Ammon's horn (tissue), 1 donor: ENCODE data around the gene KCNJ8.
A peak's percentile ranks its signal among the peaks of the same experiment; 100 is the strongest.
"Not testable (repeated sequence)": the region's sequence is repeated elsewhere in the genome, so short reads cannot be mapped to it uniquely, and the experiment has no call there.

Experiments
- DNase-seq: peaks from one replicate; pipeline ENCODE4 v3.0.0-alpha.2; 2016; ENCODE audit warnings: low spot score

Gene KCNJ8

GRCh38 chr12:21774358-21775132 lies at the start of gene KCNJ8:
KCNJ8 (minus strand) TSS chr12:21774706; CDS start chr12:21773616, 1,090 bp downstream.
- peak; percentile 66 for DNase-seq

- peak; percentile 46 for DNase-seq
Observed at GRCh38 chr12:21823581-21823980, 49.1 kb upstream of the KCNJ8 start.

- DNase-seq: no peak
Observed at GRCh38 chr12:21819678-21820077, 45.2 kb upstream of the KCNJ8 start.

GRCh38 chr12:21819236-21819635 lies 44.7 kb upstream of the KCNJ8 start:
- DNase-seq: no peak

- no peak for DNase-seq
Observed at GRCh38 chr12:21818627-21819026, 44.1 kb upstream of the KCNJ8 start.

- no peak for DNase-seq
Observed at GRCh38 chr12:21815306-21816062, 41.0 kb upstream of the KCNJ8 start.

GRCh38 chr12:21814814-21815213 lies 40.3 kb upstream of the KCNJ8 start:
- no peak for DNase-seq

GRCh38 chr12:21814327-21814726 lies 39.8 kb upstream of the KCNJ8 start:
- no peak for DNase-seq

GRCh38 chr12:21813751-21814150 lies 39.2 kb upstream of the KCNJ8 start:
- no peak for DNase-seq

- no peak for DNase-seq
Observed at GRCh38 chr12:21813125-21813524, 38.6 kb upstream of the KCNJ8 start.

- not testable (repeated sequence) for DNase-seq
Observed at GRCh38 chr12:21812340-21812739, 37.8 kb upstream of the KCNJ8 start.

GRCh38 chr12:21809100-21809499 lies 34.6 kb upstream of the KCNJ8 start:
- no peak for DNase-seq

GRCh38 chr12:21806255-21806654 lies 31.7 kb upstream of the KCNJ8 start:
- no peak for DNase-seq

GRCh38 chr12:21801522-21802288 lies 27.2 kb upstream of the KCNJ8 start:
- DNase-seq: no peak

- no peak for DNase-seq
Observed at GRCh38 chr12:21800011-21800410, 25.5 kb upstream of the KCNJ8 start.

- DNase-seq: no peak
Observed at GRCh38 chr12:21797539-21797938, 23.0 kb upstream of the KCNJ8 start.

GRCh38 chr12:21795648-21796328 lies 21.3 kb upstream of the KCNJ8 start:
- no peak for DNase-seq

GRCh38 chr12:21794807-21795595 lies 20.5 kb upstream of the KCNJ8 start:
- DNase-seq: not testable (repeated sequence)

- DNase-seq: not testable (repeated sequence)
Observed at GRCh38 chr12:21789687-21790086, 15.2 kb upstream of the KCNJ8 start.

GRCh38 chr12:21788089-21788983 lies 13.8 kb upstream of the KCNJ8 start:
- DNase-seq: no peak
